Spleen (tissue), 7 donors: ENCODE results near the gene REC114.

Experiments used
- CTCF ChIP-seq, 11 experiments: fragments of 200-600 bp in 7 of 11; fragments of 450-650 bp in 4 of 11; sonication (generic) in 4 of 11; IDR thresholded peaks in 8 of 11; conservative IDR thresholded peaks in 3 of 11; 1 replicate in 7 of 11; 2 replicates in 4 of 11; pipeline versions ENCODE4 v1.4.0 to v1.8.0; 2016 to 2021; ENCODE audit warnings: antibody characterized with exemption in 11 of 11, inconsistent platforms in 4 of 11, mild to moderate bottlenecking in 1 of 11
- POLR2A ChIP-seq, 3 donors: fragments of 450-650 bp; IDR thresholded peaks; one replicate each; pipeline ENCODE4 v1.5.1; 2017; ENCODE audit warnings: antibody characterized with exemption in 3 of 3, mild to moderate bottlenecking in 1 of 3
- donor health status: DM: no; HTN: no; CAD: no; lungs with moderate emphysema.
- donor health status: DM: no; HTN: no; CAD: no.
- donor health status: DM: no; HTN: no; CAD: no.

DNA sequence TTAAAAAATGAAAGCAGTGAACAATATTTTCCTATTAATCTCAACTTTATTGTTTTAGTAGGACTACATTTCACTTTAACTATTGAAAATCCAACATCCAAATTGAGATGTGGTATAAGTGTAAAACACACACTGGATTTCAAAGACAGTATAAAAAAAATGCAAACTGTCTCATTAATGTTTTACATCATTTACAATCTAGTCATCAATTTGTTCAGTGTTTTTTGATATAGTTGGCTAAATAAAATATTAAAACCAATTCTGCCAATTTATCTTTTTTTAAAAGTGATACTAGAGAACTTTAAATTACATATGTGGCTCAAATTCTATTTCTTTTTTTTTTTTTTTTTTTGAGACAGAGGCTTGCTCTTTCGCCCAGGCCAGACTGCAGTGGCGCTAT, 95.2 kb downstream of the REC114 start:
- no peak for TF ChIP-seq CTCF (IDR thresholded peaks at IDR 0.05 in 8 of 11, conservative IDR thresholded peaks at IDR 0.05 in 3 of 11)
- TF ChIP-seq POLR2A (IDR thresholded peaks at IDR 0.05), result no peak
